HepG2 (cell line): ENCODE measurements around the gene FAH. TPM values are rescaled to one million over a fixed set of nuclear protein-coding genes. Genes with fewer than 3 reads are reported as not detected.
A peak's percentile ranks its signal among the peaks of the same experiment; 100 is the strongest.

Experiments used
- ATAC-seq: fragments of 200-7000 bp; cut with Tn5 transposase; 3 replicates; pipeline ENCODE4 v1.9.1; 2020; ENCODE audit warnings: mild to moderate bottlenecking, moderate library complexity
- BruUV-seq: library from RNA; stranded (reverse); fragments of 400-500 nt; replicated peaks from 2 replicates; lab custom pipeline; 2021; lab: Mats Ljungman, UMichigan
- CTCF ChIA-PET: fragments of 300-600 bp; formaldehyde crosslinking; extraction: SDS; loops from one replicate; lab custom pipeline; 2021; ENCODE audit warnings: low total read pairs, inconsistent platforms, low intra/inter-chr PET ratio; lab: Yijun Ruan, JAX
- POLR2A ChIA-PET: fragments of 350-600 bp; sonication (Branson Sonifier 250); formaldehyde crosslinking; loops from one replicate; lab custom pipeline; 2020; ENCODE audit warnings: antibody characterized with exemption, inconsistent platforms; lab: Yijun Ruan, JAX
- DNase-seq: peaks from one replicate; pipeline ENCODE4 v3.0.0-alpha.2; 2015; ENCODE audit warnings: low spot score
- FAIRE-seq: peaks from 3 replicates; lab custom pipeline; 2011; peaks lifted over from hg19 to GRCh38; lab: Jason Lieb, UNC
- H2AFZ ChIP-seq: one replicate; pipeline ENCODE4 v1.6.1; 2011; ENCODE audit warnings: low read length, inconsistent platforms
- H3K27ac ChIP-seq: fragments of 300-600 bp; 3 replicates; pipeline ENCODE4 v1.8.0; 2011; ENCODE audit warnings: mixed run types, mild to moderate bottlenecking, mixed read lengths, low read length, inconsistent platforms; ENCODE audit not compliant: insufficient read depth; ENCODE audit errors: extremely low read length
- H3K27me3 ChIP-seq, 2 experiments: fragments of 200-600 bp in 1 of 2; 2 replicates in 1 of 2; 3 replicates in 1 of 2; pipeline versions ENCODE4 v1.6.0 to v1.8.0; 2011; ENCODE audit warnings: low read length in 2 of 2, mild to moderate bottlenecking in 2 of 2, moderate library complexity in 2 of 2, inconsistent platforms in 1 of 2; ENCODE audit not compliant: insufficient read depth in 2 of 2, control insufficient read depth in 1 of 2
- H3K36me3 ChIP-seq, 2 experiments: fragments of 200-600 bp in 1 of 2; replicated peaks in 1 of 2; 2 replicates in 1 of 2; 3 replicates in 1 of 2; pipeline versions ENCODE4 v1.5.1 to v1.8.0; 2011; ENCODE audit warnings: low read length in 2 of 2, inconsistent platforms in 1 of 2; ENCODE audit not compliant: insufficient read depth in 2 of 2, control insufficient read depth in 1 of 2
- H3K4me1 ChIP-seq: 2 replicates; pipeline ENCODE4 v1.5.1; 2012; ENCODE audit warnings: low read length, inconsistent platforms; ENCODE audit not compliant: insufficient read depth
- H3K4me2 ChIP-seq: 2 replicates; pipeline ENCODE4 v1.6.0; 2011; ENCODE audit warnings: low read depth, low read length, inconsistent platforms
- H3K4me3 ChIP-seq, 3 experiments: fragments of 200-600 bp in 1 of 3; sonication (generic), shearing (Covaris generic) in 1 of 3; replicated peaks in 1 of 3; 2 replicates each; pipeline ENCODE4 v1.5.1; 2011 to 2016; ENCODE audit warnings: low read length in 3 of 3, inconsistent platforms in 2 of 3, low read depth in 2 of 3, mild to moderate bottlenecking in 2 of 3, control low read depth in 1 of 3, mixed read lengths in 1 of 3; ENCODE audit not compliant: insufficient read depth in 1 of 3
- H3K79me2 ChIP-seq: one replicate; pipeline ENCODE4 v1.6.1; 2011; ENCODE audit warnings: low read length, inconsistent platforms; ENCODE audit not compliant: insufficient read depth
- H3K9ac ChIP-seq: 2 replicates; pipeline ENCODE4 v1.6.0; 2011; ENCODE audit warnings: mild to moderate bottlenecking, low read depth, low read length, inconsistent platforms; ENCODE audit not compliant: insufficient read depth
- H3K9me3 ChIP-seq: 2 replicates; pipeline ENCODE4 v1.5.1; 2012; ENCODE audit warnings: mild to moderate bottlenecking, low read length
- H4K20me1 ChIP-seq: 2 replicates; pipeline ENCODE4 v1.6.0; 2011; ENCODE audit warnings: inconsistent platforms, mild to moderate bottlenecking, low read length, moderate library complexity; ENCODE audit not compliant: insufficient read depth
- BRCA1 ChIP-seq: sonication (generic); formaldehyde crosslinking; IDR thresholded peaks from 2 replicates; pipeline ENCODE4 v1.4.0; 2020; ENCODE audit warnings: missing genetic modification reagents
- FOXO4 ChIP-seq: sonication (generic); formaldehyde crosslinking; conservative IDR thresholded peaks from 2 replicates; pipeline ENCODE4 v1.8.1; 2023; ENCODE audit warnings: missing genetic modification reagents
- IRF1 ChIP-seq: sonication (generic); formaldehyde crosslinking; IDR thresholded peaks from 2 replicates; pipeline ENCODE4 v1.4.0; 2020; ENCODE audit warnings: low read depth, mild to moderate bottlenecking, missing genetic modification reagents
- KLF16 ChIP-seq, 2 experiments: sonication (generic) in 1 of 2; formaldehyde crosslinking in 1 of 2; IDR thresholded peaks; 2 replicates each; pipeline versions ENCODE4 v1.6.1 to v1.8.0; 2016 to 2023; ENCODE audit warnings: missing genetic modification reagents in 2 of 2, missing compliant biosample characterization in 1 of 2
- MXD1 ChIP-seq: sonication (generic); formaldehyde crosslinking; IDR thresholded peaks from 2 replicates; pipeline ENCODE4 v1.4.0; 2020; ENCODE audit warnings: mild to moderate bottlenecking, missing genetic modification reagents
- NR2F1 ChIP-seq, 2 experiments: fragments of 450-650 bp in 1 of 2; formaldehyde crosslinking in 1 of 2; IDR thresholded peaks; 2 replicates each; pipeline versions ENCODE4 v1.5.0 to v1.6.1; 2016 to 2020; ENCODE audit warnings: mild to moderate bottlenecking in 1 of 2, missing compliant biosample characterization in 1 of 2, missing genetic modification reagents in 1 of 2, moderate library complexity in 1 of 2
- RFX1 ChIP-seq: fragments of 450-650 bp; IDR thresholded peaks from 2 replicates; pipeline ENCODE4 v1.6.1; 2017
- TOE1 ChIP-seq: sonication (generic); formaldehyde crosslinking; IDR thresholded peaks from 2 replicates; pipeline ENCODE4 v1.4.0; 2020; ENCODE audit warnings: mild to moderate bottlenecking, missing genetic modification reagents
- WIZ ChIP-seq: sonication (generic); formaldehyde crosslinking; IDR thresholded peaks from 2 replicates; pipeline ENCODE4 v1.5.1; 2020; ENCODE audit warnings: mild to moderate bottlenecking, missing genetic modification reagents
- ZMAT3 ChIP-seq: sonication (generic); formaldehyde crosslinking; conservative IDR thresholded peaks from 2 replicates; pipeline ENCODE4 v1.7.0; 2021; ENCODE audit warnings: missing genetic modification reagents
- ZNF326 ChIP-seq: sonication (generic); formaldehyde crosslinking; IDR thresholded peaks from 2 replicates; pipeline ENCODE4 v1.4.0; 2020; ENCODE audit warnings: missing genetic modification reagents, borderline replicate concordance
- ZNF556 ChIP-seq: sonication (generic); formaldehyde crosslinking; IDR thresholded peaks from 2 replicates; pipeline ENCODE4 v1.4.0; 2020; ENCODE audit warnings: mild to moderate bottlenecking, missing genetic modification reagents, borderline replicate concordance
- ZNF629 ChIP-seq: sonication (generic); formaldehyde crosslinking; conservative IDR thresholded peaks from 2 replicates; pipeline ENCODE4 v1.5.0; 2020; ENCODE audit warnings: missing genetic modification reagents
- ZNF761 ChIP-seq: sonication (generic); formaldehyde crosslinking; conservative IDR thresholded peaks from 2 replicates; pipeline ENCODE4 v1.4.0; 2020; ENCODE audit warnings: mild to moderate bottlenecking, missing genetic modification reagents
- ZSCAN31 ChIP-seq: sonication (generic); formaldehyde crosslinking; IDR thresholded peaks from 2 replicates; pipeline ENCODE4 v1.5.0; 2020; ENCODE audit warnings: low read depth, mild to moderate bottlenecking, missing genetic modification reagents
- WGBS: methylation state at CpG from one replicate; pipeline ENCODE4 v1.1.6; 2017; ENCODE audit warnings: low lambda C conversion rate; 5-methylcytosine and 5-hydroxymethylcytosine counted together
- in situ Hi-C: cut with HindIII; loops from 2 replicates; pipeline ENCODE4 v1.10.0; 2017; ENCODE audit warnings: low pct_unique_long_range_greater_than_20kb; ENCODE audit not compliant: extremely low pct_ligation_motif_present
- intact Hi-C: fragments of 100-400 bp; cut with micrococcal nuclease; formaldehyde crosslinking; loops from one replicate; pipeline ENCODE4 v1.10.0; 2022; ENCODE audit not compliant: unreplicated experiment
- polyA plus RNA-seq, 8 experiments: library from polyadenylated mRNA; depleted of rRNA in 3 of 8; stranded (reverse) in 7 of 8; unstranded in 1 of 8; fragments of >200 nt; fragmentation: Illumina TruSeq in 4 of 8; extraction: Trizol in 4 of 8; gene quantifications; 2 replicates each; pipeline versions ENCODE4 v1.2.1 to v1.2.3, GENCODE V29; 2011 to 2016; ENCODE audit warnings: low read depth in 4 of 8, missing spikeins in 1 of 8, mixed read lengths in 1 of 8; ENCODE audit not compliant: insufficient read depth in 1 of 8
- total RNA-seq, 5 experiments: library from RNA; depleted of rRNA; stranded (reverse); fragments of >200 nt; fragmentation: Illumina TruSeq; extraction: Trizol; gene quantifications; 2 replicates each; pipeline ENCODE4 v1.2.3, GENCODE V29; 2016; ENCODE audit warnings: low read depth in 1 of 5

FAH gene
- total and polyA plus RNA-seq, 2 of the 13 experiments (the other 11 are each of a cell fraction or from before 2014, with no cell fraction given): 36.6 to 75.0 TPM

- TF ChIP-seq ZNF629 (CRISPR knock-in tag) (peak; percentile 78), MXD1 (no peak)
- TF ChIP-seq, all 625 proteins: peak for 1
- Histone ChIP-seq H3K9ac (no peak overlapping the region), H3K36me3 (peaks cover 24 to 67% of the 10 kb centered on the region in 2 experiments), H3K9me3 (no peaks in the 10 kb centered on the region), H3K27me3 (no peaks in the 10 kb centered on the region), H2AFZ (no peak overlapping the region), H3K27ac (no peak overlapping the region), H3K79me2 (no peaks in the 10 kb centered on the region), H3K4me1 (peaks cover 4% of the 10 kb centered on the region), H4K20me1 (no peaks in the 10 kb centered on the region), H3K4me2 (no peak overlapping the region), H3K4me3 (no peak overlapping the region)
- FAIRE-seq (no peak), ATAC-seq (no peak), DNase-seq (no peak)
- ChIA-PET CTCF (no interaction called here), POLR2A (no interaction called here)
- BruUV-seq: no TSS peak
- intact Hi-C loops (no loop called here), in situ Hi-C loops (no loop called here)
- 100% methylated on average over 2 of the region's 2 CpGs for WGBS
These were observed 32.4 kb downstream of the FAH start for GRCh38 chr15:80185152-80185551.

- Histone ChIP-seq H2AFZ (no peak overlapping the region), H3K9me3 (no peaks in the 10 kb centered on the region), H4K20me1 (no peaks in the 10 kb centered on the region), H3K4me3 (no peak overlapping the region), H3K79me2 (no peaks in the 10 kb centered on the region), H3K9ac (no peak overlapping the region), H3K4me2 (no peak overlapping the region), H3K36me3 (peaks cover 18 to 58% of the 10 kb centered on the region in 2 experiments), H3K4me1 (peaks cover 8% of the 10 kb centered on the region), H3K27me3 (no peaks in the 10 kb centered on the region), H3K27ac (no peak overlapping the region)
- WGBS: 94% methylated on average over 3 of the region's 7 CpGs
- intact Hi-C loops: no loop called here
- in situ Hi-C loops: no loop called here
- ChIA-PET POLR2A (no interaction called here), CTCF (no interaction called here)
- FAIRE-seq (no peak), ATAC-seq (no peak), DNase-seq (no peak)
- TF ChIP-seq WIZ (CRISPR knock-in tag) (no peak), ZNF556 (no peak), ZMAT3 (no peak), IRF1 (CRISPR knock-in tag) (no peak), ZNF761 (CRISPR knock-in tag) (no peak), TOE1 (CRISPR knock-in tag) (no peak), NR2F1 (CRISPR knock-in tag; IDR thresholded peaks at IDR 0.05) (no peak), KLF16 (CRISPR knock-in tag; IDR thresholded peaks at IDR 0.05) (no peak), ZSCAN31 (no peak), BRCA1 (CRISPR knock-in tag) (no peak), RFX1 (no peak), FOXO4 (CRISPR knock-in tag) (no peak), ZNF326 (CRISPR knock-in tag) (no peak)
- BruUV-seq: no TSS peak
These were observed 33.3 kb downstream of the FAH start for GRCh38 chr15:80186066-80186465.
